Astrocyte (in vitro differentiated cells and primary cell): ENCODE results near the gene CRLF2. TPM values are rescaled to one million over a fixed set of nuclear protein-coding genes. Genes with fewer than 3 reads are reported as not detected.

Source experiments
- DNase-seq: peaks from one replicate; pipeline ENCODE4 v3.0.0-alpha.2; 2010; ENCODE audit warnings: low read depth
- FAIRE-seq: peaks from 2 replicates; lab custom pipeline; 2011; peaks lifted over from hg19 to GRCh38; lab: Jason Lieb, UNC
- H2AFZ ChIP-seq: 2 replicates; pipeline ENCODE4 v1.6.0; 2012; ENCODE audit warnings: low read depth, low read length, inconsistent platforms
- H3K27ac ChIP-seq: 2 replicates; pipeline ENCODE4 v1.5.1; 2011; ENCODE audit warnings: low read depth, low read length, inconsistent platforms
- H3K27me3 ChIP-seq: 2 replicates; pipeline ENCODE4 v1.6.0; 2011; ENCODE audit warnings: low read length, inconsistent platforms; ENCODE audit not compliant: insufficient read depth
- H3K36me3 ChIP-seq: 2 replicates; pipeline ENCODE4 v1.5.1; 2011; ENCODE audit warnings: low read length, inconsistent platforms; ENCODE audit not compliant: insufficient read depth
- H3K4me1 ChIP-seq: 2 replicates; pipeline ENCODE4 v1.5.1; 2011; ENCODE audit warnings: low read length, inconsistent platforms; ENCODE audit not compliant: insufficient read depth
- H3K4me2 ChIP-seq: 2 replicates; pipeline ENCODE4 v1.6.0; 2012; ENCODE audit warnings: low read length, inconsistent platforms
- H3K4me3 ChIP-seq: 2 replicates; pipeline ENCODE4 v1.5.1; 2011; ENCODE audit warnings: low read depth, mild to moderate bottlenecking, low read length, inconsistent platforms; ENCODE audit not compliant: insufficient read depth
- H3K79me2 ChIP-seq: 2 replicates; pipeline ENCODE4 v1.6.0; 2012; ENCODE audit warnings: mild to moderate bottlenecking, low read length, inconsistent platforms; ENCODE audit not compliant: insufficient read depth
- H3K9ac ChIP-seq: 2 replicates; pipeline ENCODE4 v1.6.0; 2012; ENCODE audit warnings: mild to moderate bottlenecking, low read length, inconsistent platforms
- H3K9me3 ChIP-seq: 2 replicates; pipeline ENCODE4 v1.5.1; 2012; ENCODE audit warnings: low read depth, mild to moderate bottlenecking, low read length, inconsistent platforms; ENCODE audit not compliant: insufficient read depth
- H4K20me1 ChIP-seq: 2 replicates; pipeline ENCODE4 v1.6.0; 2012; ENCODE audit warnings: low read length, inconsistent platforms; ENCODE audit not compliant: insufficient read depth
- H3K27ac Mint-ChIP-seq: one replicate; pipeline ENCODE4 v1.8.0; 2021; ENCODE audit warnings: mild to moderate bottlenecking, mixed read lengths; ENCODE audit not compliant: unreplicated experiment
- H3K27me3 Mint-ChIP-seq: one replicate; pipeline ENCODE4 v1.8.0; 2021; ENCODE audit warnings: low read depth, mixed read lengths; ENCODE audit not compliant: unreplicated experiment
- H3K36me3 Mint-ChIP-seq: one replicate; pipeline ENCODE4 v1.8.0; 2021; ENCODE audit warnings: low read depth, mixed read lengths; ENCODE audit not compliant: unreplicated experiment
- H3K4me1 Mint-ChIP-seq: one replicate; pipeline ENCODE4 v1.8.0; 2021; ENCODE audit warnings: low read depth, mixed read lengths; ENCODE audit not compliant: unreplicated experiment
- H3K4me3 Mint-ChIP-seq: one replicate; pipeline ENCODE4 v1.8.0; 2021; ENCODE audit warnings: mild to moderate bottlenecking, moderate library complexity, mixed read lengths; ENCODE audit not compliant: unreplicated experiment
- H3K9me3 Mint-ChIP-seq: one replicate; pipeline ENCODE4 v1.8.0; 2021; ENCODE audit warnings: mild to moderate bottlenecking, mixed read lengths; ENCODE audit not compliant: unreplicated experiment
- EZH2 ChIP-seq: IDR thresholded peaks from 2 replicates; pipeline ENCODE4 v1.6.1; 2012; ENCODE audit warnings: mild to moderate bottlenecking, low read length, inconsistent platforms; ENCODE audit not compliant: insufficient read depth
- total RNA-seq: library from RNA; stranded (reverse); gene quantifications from 2 replicates; pipeline ENCODE4 v1.2.1, GENCODE V29; 2021
- TF ChIP-seq, protein P1 (sequence below): IDR thresholded peaks from 2 replicates; pipeline ENCODE4 v1.5.1; 2011; ENCODE audit warnings: low read depth, mild to moderate bottlenecking, inconsistent platforms, low read length, moderate library complexity; ENCODE audit not compliant: insufficient read depth

The CRLF2 gene
- total RNA-seq, 1 donor from 2014 or later: not detected

DNA sequence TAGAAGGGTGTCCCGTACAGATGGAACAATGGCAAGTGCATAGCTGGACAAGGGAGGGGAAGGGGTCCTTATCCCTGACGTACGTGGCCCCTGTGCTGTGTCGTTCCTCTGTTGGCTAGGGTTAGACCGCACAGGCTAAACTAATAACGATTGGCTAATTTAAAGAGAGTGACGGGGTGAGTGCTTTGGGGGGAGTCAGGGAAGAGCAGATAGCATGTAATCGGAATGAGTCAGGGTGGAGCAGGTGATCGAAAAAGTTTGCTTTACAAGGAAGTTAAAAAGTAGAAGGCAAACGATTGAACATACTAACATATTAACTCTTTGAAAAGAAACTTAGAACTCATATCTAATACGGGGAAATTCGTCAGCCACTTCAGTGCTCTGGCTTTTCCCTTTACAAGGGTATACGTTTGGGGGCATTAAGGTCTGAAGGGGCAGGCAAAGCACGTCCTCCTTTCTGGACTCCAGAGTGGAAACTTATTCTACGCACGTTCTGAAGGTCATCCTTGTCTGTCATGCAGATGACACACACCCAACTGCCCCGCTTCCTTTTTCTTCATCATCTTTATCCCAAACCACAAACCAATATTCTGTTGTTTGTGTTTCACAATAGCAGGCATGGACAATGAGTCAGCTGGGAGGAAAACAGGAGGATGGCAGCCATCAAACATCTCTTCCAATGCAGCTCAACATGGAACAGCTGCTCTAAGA, 10.2 kb upstream of the CRLF2 start:
- no peak overlapping the region for H3K9ac ChIP-seq
- peaks cover 9% of the 10 kb centered on the region for H3K9me3 ChIP-seq
- Mint-ChIP-seq H3K27ac (no peak overlapping the region), H3K4me1 (no peaks in the 10 kb centered on the region), H3K36me3 (no peaks in the 10 kb centered on the region), H3K27me3 (no peaks in the 10 kb centered on the region), H3K4me3 (no peak overlapping the region), H3K9me3 (peaks cover 11% of the 10 kb centered on the region)
- H3K4me3 ChIP-seq: no peak overlapping the region
- H3K4me1 ChIP-seq: no peaks in the 10 kb centered on the region
- H2AFZ ChIP-seq: no peak overlapping the region
- TF ChIP-seq, protein P1, sequence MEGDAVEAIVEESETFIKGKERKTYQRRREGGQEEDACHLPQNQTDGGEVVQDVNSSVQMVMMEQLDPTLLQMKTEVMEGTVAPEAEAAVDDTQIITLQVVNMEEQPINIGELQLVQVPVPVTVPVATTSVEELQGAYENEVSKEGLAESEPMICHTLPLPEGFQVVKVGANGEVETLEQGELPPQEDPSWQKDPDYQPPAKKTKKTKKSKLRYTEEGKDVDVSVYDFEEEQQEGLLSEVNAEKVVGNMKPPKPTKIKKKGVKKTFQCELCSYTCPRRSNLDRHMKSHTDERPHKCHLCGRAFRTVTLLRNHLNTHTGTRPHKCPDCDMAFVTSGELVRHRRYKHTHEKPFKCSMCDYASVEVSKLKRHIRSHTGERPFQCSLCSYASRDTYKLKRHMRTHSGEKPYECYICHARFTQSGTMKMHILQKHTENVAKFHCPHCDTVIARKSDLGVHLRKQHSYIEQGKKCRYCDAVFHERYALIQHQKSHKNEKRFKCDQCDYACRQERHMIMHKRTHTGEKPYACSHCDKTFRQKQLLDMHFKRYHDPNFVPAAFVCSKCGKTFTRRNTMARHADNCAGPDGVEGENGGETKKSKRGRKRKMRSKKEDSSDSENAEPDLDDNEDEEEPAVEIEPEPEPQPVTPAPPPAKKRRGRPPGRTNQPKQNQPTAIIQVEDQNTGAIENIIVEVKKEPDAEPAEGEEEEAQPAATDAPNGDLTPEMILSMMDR: no peak
- no peak for TF ChIP-seq EZH2
- H4K20me1 ChIP-seq: no peaks in the 10 kb centered on the region
- FAIRE-seq: no peak
- no peaks in the 10 kb centered on the region for H3K36me3 ChIP-seq
- no peak overlapping the region for H3K27ac ChIP-seq
- DNase-seq: no peak
- no peaks in the 10 kb centered on the region for H3K27me3 ChIP-seq
- H3K79me2 ChIP-seq: no peaks in the 10 kb centered on the region
- H3K4me2 ChIP-seq: no peak overlapping the region

DNA sequence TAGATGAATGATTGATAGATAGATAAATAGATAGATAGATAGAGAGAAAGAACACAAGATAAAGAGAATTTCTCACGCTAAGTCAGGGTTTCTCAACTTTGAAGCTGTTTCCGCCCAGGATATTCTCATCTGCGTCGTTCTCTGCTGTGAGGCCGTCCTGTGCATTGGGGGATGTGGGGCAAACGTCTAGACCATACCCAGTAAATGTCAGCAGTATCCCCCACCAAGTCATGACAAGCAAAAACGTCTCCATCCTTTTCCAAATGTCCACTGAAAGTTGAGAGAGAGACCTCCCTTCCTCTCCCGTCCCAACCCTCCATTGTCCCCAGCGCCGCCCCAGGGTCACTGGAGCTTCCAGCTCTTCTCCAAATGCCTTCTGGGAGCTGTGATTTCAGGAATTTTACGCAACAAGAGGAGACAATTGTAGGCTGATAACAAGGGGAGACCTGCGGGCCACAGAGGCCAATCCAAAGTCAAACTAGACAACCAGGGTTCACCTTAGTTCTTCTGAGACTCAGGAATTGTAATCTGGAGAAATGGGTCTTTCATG, 8.9 kb upstream of the CRLF2 start:
- peaks cover 11% of the 10 kb centered on the region for H3K9me3 Mint-ChIP-seq
- Histone ChIP-seq H3K36me3 (no peaks in the 10 kb centered on the region), H3K79me2 (no peaks in the 10 kb centered on the region), H3K27me3 (no peaks in the 10 kb centered on the region), H2AFZ (no peak overlapping the region), H4K20me1 (no peaks in the 10 kb centered on the region), H3K27ac (no peak overlapping the region), H3K9ac (no peak overlapping the region), H3K4me1 (no peaks in the 10 kb centered on the region), H3K4me2 (no peak overlapping the region), H3K9me3 (peaks cover 9% of the 10 kb centered on the region), H3K4me3 (no peak overlapping the region)
- no peaks in the 10 kb centered on the region for H3K27me3 Mint-ChIP-seq
- FAIRE-seq (no peak), DNase-seq (no peak)
- H3K4me1 Mint-ChIP-seq: no peaks in the 10 kb centered on the region
- H3K27ac Mint-ChIP-seq: no peak overlapping the region
- TF ChIP-seq EZH2: no peak
- TF ChIP-seq, protein P1: no peak
- no peak overlapping the region for H3K4me3 Mint-ChIP-seq
- no peaks in the 10 kb centered on the region for H3K36me3 Mint-ChIP-seq

DNA sequence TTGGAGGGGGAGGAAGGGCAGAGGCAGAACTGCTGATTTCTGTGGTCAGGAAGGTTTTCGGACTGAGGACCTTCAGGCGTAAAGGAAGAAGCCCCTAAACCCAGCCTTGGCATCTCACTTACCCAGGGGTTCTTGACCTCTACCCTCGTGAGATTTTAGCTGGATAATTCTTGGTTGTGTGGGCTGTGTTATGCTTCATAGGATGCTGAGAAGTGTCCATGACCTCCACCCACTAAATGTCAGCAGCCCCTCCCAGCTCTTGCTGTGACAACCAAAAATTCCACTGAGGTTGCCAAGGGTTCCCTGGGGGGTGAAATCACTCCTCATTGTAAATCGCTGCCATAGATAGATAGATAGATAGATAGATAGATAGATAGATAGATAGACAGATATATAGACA, 5.8 kb upstream of the CRLF2 start:
- Histone ChIP-seq H3K36me3 (no peaks in the 10 kb centered on the region), H3K9me3 (peaks cover 5% of the 10 kb centered on the region), H3K4me3 (no peak overlapping the region), H3K9ac (no peak overlapping the region), H3K4me1 (no peaks in the 10 kb centered on the region), H3K79me2 (no peaks in the 10 kb centered on the region), H2AFZ (no peak overlapping the region), H3K4me2 (no peak overlapping the region), H3K27me3 (no peaks in the 10 kb centered on the region), H4K20me1 (no peaks in the 10 kb centered on the region), H3K27ac (no peak overlapping the region)
- no peak overlapping the region for H3K4me3 Mint-ChIP-seq
- H3K36me3 Mint-ChIP-seq: no peaks in the 10 kb centered on the region
- no peak for FAIRE-seq
- H3K4me1 Mint-ChIP-seq: no peaks in the 10 kb centered on the region
- no peak for DNase-seq
- H3K27me3 Mint-ChIP-seq: no peaks in the 10 kb centered on the region
- peaks cover 6% of the 10 kb centered on the region for H3K9me3 Mint-ChIP-seq
- H3K27ac Mint-ChIP-seq: no peak overlapping the region
- no peak for TF ChIP-seq EZH2
- TF ChIP-seq, protein P1: no peak
